Left ventricle myocardium superior (tissue), 1 donor: ENCODE results near the gene MDM1. TPM values are rescaled to one million over a fixed set of nuclear protein-coding genes. Genes with fewer than 3 reads are reported as not detected.

Source experiments
- ATAC-seq: fragments of 200-7000 bp; cut with Tn5 transposase; one replicate; pipeline ENCODE4 v1.9.1; 2020; ENCODE audit warnings: mild to moderate bottlenecking, moderate library complexity
- DNase-seq: peaks from one replicate; pipeline ENCODE4 v3.0.0-alpha.2; 2020
- intact Hi-C: fragments of 100-400 bp; cut with micrococcal nuclease; formaldehyde crosslinking; loops from one replicate; pipeline ENCODE4 v1.11.0; 2022
- total RNA-seq: library from RNA; stranded (reverse); fragmentation: NEBNext Ultra II Directional; extraction: Animal tissue kit (Norgen Biotek cat#: 25700); gene quantifications from one replicate; pipeline ENCODE4 v1.2.1, GENCODE V29; 2021
- donor health status: DM: no; HTN: yes; CAD: no; lungs with severe emphysema.

Gene MDM1
- total RNA-seq, 1 donor from 2014 or later: 6.2 TPM

DNA sequence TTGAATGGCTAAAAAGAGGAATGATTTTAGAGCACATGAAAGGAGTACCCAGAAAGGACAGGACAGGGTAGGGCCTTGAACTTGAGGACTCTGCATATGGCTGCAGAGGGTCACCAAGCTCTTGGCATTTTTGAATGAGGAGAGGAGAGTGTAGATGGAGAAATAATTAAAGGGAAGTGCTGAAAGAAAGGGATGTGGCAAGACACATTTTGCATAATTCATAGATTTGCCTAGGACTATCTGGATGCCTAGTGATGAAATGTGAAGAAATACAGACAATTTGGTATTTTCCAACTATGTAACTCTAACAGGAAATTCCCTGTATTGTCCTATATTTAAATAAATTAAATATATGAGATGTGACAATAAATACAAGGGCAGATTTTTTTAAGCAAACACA is 27.5 kb upstream of the MDM1 start:
- ATAC-seq: no peak
- no peak for DNase-seq
- intact Hi-C loops: loop anchor here (10.0 kb wide), 1 partner anchor 325 kb away; the partner anchor contains the start of gene NUP107

DNA sequence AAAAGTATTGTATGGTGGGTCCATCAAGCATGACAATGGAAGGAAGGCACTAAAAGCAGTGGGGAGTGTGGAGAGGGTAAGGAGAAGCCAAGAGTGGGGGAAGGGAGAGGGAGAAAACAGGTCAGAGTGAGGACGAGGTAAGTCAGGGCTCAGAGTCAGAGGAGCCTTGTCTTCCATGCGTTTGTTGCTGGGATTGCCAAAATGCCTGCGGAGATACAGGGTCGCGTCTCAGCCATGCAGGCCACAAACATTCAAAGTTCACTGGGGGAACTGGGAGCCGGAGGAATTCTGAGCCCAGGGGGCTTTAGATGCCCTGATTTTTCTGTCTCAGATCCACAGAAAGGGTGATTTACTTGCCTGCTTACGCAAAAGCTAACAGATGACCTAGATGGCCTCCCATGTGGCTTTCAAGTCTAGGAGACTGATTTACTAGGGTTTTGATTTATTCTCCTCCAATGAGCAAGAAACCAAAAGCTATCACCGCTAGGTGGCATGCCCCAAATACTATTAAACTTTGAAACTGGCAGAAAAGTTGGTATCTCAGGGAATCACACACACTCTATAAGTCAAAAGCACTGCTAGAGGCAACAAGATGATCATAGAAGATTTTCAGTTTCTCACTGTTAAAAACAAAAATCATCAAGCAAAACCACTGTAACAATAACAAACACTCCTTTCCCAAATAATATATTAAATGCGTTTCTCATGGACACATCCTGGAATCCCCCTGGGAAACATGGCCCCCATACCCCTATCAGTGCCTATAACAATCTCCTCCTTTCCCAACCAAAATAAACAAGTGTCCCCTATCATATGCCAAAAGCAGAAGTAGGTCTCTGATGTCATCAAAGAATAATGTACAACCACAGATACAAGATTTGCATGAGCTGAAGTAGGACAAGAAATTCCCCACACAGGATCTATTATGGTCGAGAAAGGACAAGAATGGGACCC is 26.6 kb upstream of the MDM1 start:
- ATAC-seq (peak; percentile 86), DNase-seq (no peak)

DNA sequence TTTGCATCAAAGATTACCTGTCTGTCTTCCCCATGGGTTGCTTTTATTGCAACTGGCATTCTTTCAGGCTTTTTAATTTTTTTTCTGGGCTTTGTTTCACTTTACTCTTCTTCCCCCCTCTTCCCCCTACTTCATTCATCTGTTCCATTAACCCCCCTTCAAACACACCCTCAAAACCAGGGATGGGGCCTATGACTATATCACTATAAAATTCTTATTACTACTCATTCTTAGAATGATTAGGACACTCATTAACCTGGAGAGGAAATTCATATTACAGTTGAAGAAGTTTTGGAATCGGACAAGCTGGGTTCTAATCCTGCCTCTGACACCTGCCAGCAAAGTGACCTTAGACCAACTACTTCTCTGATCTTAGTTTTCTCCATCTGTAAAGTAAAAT is 24.8 kb upstream of the MDM1 start:
- DNase-seq (no peak), ATAC-seq (no peak)
- intact Hi-C loops: no loop called here

More for the DNA sequence above, 26.6 kb upstream of the MDM1 start:
- intact Hi-C loops: no loop called here

DNA sequence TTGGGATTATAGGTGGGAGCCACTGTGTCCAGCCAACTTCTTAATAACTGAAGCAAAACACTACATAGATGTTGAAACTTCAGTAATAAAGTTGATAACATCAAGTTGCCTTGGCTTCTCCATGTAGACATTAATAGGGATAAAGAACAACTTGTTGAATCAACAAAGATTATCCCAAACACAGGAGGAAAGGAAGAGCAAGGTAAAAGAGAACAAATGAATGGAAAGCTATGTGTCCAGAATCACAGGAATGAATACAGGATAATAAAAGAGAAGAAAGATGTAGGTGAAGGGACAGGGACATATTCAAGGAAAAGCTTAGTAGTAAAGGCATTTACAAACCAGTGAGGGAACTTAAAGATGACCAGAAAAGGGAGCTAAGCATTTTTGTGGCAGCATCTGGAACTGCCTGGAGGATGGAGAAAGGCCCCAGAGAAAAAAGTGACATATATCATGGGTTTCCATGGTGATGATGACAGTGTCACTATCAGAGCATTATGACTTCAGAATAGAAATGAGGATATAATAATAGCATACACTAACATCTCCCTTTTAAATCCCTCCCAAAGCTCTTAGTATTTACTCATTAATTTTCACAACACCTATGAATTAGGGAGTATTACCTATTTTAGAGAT is 24.0 kb upstream of the MDM1 start:
- ATAC-seq: no peak
- intact Hi-C loops: no loop called here

DNA sequence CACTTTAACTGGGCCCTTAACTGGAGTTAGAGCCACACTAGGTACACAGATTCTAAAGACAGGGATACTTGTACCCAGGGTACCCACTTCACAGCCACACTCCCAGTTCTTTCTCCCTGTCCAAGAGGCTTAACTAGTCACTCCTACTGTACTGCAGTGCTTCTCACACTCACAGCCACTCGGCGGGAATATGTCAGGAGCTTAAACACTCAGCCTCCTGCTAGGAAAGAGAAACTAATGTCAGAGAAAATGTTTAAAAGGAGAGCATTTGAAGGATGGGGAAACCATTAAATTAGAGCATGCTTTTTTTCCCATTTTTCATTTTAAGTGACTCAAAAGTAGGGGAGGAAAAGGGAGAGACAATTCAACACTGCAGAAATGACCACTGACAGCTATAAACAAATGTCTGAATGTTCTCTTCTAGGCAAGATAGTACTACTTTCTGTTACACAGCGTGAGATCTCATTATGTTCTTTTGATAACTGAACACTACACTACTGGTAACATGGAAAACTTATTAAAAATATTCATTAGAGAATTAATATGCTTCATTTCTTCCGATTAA is 22.9 kb upstream of the MDM1 start:
- ATAC-seq (no peak), DNase-seq (no peak)
- intact Hi-C loops: no loop called here

More for the DNA sequence above, 24.0 kb upstream of the MDM1 start:
- no peak for DNase-seq

DNA sequence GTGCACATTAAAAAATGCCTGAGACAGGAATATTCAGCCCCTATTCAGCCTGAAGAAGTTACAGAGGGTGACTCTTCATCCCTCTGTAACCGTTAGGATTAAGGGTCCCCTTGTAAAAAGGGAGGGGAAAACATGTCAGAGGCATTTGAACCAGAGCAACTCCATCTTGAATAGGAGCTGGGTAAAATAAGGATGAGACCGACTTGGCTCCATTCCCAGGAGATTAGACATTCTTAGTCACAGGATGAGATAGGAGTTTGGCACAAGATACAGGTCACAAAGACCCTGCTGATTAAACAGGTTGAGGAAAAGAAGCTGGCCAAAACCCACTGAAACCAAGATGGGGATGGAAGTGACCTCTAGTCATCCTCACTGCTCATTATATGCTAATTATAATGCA is 19.9 kb upstream of the MDM1 start:
- DNase-seq (no peak), ATAC-seq (no peak)
- intact Hi-C loops: no loop called here

DNA sequence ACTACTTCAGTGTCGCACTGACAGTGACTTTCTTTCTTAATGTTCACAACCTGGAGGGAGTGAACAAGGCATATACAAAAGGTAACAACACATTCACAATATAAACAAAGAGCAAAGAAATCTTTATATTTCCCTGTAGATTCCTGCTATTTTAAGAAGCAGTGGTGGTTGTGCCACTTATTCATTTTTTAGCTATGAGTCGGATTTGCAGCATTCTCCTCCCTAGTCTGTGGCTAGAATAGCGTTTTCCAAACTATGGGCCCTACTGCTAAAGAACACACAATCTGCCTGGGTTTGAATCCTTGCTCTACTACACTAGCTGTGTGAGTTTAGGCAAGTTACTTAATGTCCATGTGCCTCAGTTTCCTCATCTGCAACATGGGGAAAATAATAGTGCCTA is 18.6 kb upstream of the MDM1 start:
- no peak for DNase-seq
- intact Hi-C loops: no loop called here
- no peak for ATAC-seq

DNA sequence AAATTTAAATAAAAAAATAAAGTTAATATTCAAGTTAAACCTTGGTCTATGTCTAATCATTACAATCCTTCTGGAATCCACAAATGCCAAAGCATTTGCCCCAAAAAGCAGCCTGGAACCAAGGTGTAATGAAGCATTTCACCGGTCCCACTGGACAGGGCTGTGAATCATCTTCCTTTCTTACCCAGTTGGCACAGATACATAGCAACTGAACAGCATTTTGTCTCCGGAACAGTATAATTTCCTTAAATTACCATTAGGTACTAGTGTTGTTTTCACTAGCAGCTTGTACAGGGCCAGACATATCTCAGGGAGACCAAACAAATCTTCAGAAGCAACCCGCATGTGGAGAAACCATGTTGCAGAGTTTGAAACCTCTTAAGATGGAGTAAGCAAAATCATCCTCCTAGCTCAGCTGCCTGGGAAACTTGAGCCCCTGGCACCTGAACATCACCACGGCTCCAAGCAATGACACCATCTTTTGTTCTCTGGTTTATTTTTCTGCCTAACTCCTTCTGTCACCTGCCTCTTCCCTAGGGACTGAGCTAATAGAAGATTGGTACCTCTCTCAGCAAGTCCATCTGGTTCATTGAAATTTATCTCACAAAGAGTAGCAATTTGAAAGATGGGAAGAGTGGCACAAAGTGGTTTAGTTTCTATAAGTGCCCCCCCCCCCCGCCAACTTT is 17.9 kb upstream of the MDM1 start:
- intact Hi-C loops: no loop called here
- ATAC-seq (no peak), DNase-seq (no peak)

DNA sequence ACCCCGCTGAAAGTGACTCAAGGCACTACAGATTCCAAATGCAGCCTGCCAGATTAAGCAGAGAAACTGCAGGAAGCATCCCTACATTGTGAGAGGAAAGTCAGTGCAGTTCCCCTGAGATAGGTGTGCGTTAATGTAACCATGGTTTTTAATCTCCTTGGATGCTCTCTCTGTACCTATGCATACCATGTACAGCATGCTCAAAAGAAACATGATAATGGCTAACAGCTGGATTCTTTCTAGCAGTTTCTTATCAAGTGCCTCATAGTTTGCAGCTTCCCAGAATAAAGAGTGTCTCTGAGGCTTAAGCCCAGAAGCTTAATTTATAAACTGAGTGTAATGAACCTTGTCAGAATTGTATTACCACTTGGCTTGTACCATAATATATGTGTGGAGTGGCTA is 17.1 kb upstream of the MDM1 start:
- intact Hi-C loops: no loop called here
- no peak for ATAC-seq

DNA sequence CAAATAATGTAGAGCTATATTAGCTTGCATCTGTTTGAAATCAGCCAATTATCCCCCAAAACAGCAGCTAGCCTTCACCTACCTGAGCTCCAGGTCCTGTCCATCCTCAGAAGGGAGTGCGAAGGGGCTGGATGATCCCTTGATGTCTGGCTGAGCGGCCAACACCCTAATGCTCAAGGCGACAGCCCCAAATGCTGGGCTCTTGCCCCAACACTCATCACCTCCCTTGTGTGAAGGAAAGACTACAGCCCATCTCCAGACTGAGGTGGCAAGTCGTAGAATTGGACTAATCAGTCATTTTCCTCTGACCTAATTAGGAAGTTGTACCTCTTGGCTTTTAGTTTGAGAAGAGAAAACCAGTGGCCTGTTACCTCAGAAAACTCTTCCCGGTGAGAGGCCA is 16.3 kb upstream of the MDM1 start:
- no peak for ATAC-seq
- intact Hi-C loops: no loop called here

More for the DNA sequence above, 17.1 kb upstream of the MDM1 start:
- no peak for DNase-seq

DNA sequence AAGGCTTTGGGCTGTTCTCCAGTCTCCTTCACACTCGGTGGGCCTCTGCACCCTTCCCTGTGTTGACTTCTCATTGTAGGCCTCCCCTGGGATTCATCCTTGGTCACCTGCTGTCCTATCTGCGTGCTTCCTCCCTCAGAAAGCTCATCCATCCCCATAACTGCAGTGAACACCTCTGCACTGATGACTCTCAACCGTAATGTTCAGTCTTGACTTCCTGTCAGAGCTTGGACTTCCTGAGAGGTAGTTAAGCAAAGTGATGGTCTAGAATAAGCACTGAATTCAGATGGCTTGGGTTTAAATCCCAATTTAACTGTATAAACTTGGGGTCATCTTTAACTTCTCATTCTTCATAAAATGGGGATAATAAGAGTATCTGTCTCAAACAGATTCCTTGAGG is 13.6 kb upstream of the MDM1 start:
- ATAC-seq: no peak
- no peak for DNase-seq
- intact Hi-C loops: no loop called here

More for the DNA sequence above, 16.3 kb upstream of the MDM1 start:
- DNase-seq: no peak

DNA sequence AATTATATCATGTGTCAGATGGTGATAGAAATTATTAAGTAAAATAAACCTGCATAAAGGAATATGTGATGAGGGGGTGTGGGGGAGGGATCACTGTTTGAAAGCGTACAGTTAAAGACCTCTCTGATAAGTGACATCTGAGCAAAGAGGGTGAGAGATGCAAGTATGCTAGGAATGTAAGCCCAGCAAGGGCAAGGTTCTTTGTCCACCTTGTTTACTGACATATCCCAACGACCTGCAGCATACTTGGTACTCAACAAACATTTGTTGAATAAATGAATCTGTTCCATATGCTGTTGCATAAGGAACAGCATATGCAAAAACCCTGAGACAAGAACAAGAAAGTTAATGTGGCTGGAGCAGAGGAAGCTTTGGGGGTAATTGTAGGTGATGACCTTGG is 12.0 kb upstream of the MDM1 start:
- intact Hi-C loops: no loop called here
- ATAC-seq (no peak), DNase-seq (no peak)

DNA sequence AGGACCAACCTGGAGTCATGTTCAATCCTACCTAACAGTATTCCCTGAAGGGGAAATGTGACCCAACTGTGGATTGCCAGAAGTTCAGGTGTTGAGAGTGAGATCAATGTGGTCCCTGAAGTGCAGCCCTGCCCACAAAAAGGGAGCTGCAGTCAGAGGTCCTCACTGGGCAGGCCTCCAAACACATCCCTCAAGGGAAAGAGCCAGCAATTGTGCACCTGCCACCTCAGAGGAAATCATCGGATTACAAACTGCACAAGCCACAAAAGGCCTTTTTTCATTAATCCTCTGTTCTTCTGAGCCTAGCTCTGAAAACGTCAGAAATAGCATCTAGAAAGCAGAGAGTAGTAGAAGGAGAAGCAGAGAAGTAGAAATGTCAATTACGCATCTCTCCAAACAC is 10.8 kb upstream of the MDM1 start:
- DNase-seq (no peak), ATAC-seq (no peak)
- intact Hi-C loops: no loop called here

DNA sequence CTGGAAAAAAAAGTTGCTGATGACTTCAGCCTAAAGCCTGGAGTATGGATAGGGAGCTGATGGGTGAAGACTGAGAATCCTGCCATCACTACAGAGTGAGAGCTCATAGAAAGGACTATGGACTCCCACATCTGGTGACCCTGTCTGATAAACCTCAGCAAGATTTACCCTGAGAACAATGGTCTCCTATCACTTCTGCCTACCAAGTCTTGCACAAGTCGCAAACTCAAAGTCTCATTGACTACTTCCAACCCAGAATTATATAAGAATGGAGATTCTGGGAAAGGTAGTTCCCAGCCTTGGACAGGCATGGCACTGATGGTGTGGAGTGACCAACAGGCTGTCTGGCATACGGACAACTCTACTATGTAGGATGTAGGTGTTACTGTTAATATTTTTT is 9.7 kb upstream of the MDM1 start:
- intact Hi-C loops: no loop called here
- ATAC-seq (no peak), DNase-seq (no peak)

DNA sequence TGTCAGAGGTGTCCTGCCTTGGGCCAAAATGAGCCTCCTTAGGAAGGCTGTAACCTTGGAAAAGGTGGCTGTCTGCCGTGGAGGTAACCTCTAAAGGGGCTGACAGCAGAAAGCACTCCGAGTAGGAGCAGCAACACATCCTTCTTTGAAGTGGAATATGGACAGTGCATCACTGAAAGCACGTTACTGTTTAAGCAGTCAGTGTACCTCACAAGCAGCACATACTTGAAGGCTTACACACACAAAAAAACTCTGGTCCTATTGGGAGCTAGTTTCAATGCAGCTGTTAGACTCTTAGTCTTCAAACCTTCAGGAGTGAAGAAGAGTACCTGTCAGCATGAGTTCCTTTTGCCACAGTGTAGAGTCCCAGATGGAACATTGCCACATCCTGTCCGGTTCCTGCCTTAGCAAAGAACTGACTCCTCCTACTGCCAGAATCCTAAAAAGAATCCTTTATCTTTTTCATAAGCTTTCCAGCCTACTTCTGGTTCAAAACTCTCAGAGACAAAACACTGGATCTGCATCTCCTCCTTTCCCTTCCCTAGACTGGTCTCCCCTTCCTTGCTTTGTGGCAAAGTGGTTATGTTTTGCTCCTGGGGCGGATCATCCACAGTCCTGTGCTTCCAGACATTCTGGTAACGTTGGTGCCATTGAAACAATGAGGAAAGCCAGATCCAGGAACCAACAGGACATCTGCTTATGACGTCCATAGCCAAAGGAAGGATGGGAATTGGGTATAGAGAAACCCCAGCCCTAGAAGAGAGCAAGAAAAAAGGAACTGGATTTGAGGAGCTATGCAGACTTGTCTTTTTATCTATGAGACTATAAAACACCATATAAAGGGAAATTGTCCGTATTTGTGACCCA is 8.5 kb upstream of the MDM1 start:
- intact Hi-C loops: no loop called here
- DNase-seq (no peak), ATAC-seq (no peak)

DNA sequence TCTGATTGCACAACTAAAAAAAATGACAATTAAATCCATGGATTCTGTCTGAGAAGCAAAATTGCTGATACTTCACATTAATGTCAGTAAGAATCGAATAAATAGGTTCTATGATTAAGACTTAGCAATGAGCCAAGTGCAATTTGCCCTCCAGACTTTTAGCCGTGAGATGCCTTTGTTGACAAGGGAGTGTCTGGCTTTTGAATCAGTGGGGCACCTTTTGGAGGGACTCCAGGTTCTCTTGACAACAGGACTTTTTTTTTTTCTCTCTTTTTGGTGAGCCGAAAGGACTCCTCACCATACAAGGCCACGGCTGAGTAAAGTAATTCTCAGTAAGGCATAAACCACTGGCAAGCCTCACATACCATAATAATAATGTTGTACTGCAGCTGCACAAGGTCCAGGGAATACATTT is 4.7 kb upstream of the MDM1 start:
- DNase-seq (no peak), ATAC-seq (no peak)
- intact Hi-C loops: no loop called here

DNA sequence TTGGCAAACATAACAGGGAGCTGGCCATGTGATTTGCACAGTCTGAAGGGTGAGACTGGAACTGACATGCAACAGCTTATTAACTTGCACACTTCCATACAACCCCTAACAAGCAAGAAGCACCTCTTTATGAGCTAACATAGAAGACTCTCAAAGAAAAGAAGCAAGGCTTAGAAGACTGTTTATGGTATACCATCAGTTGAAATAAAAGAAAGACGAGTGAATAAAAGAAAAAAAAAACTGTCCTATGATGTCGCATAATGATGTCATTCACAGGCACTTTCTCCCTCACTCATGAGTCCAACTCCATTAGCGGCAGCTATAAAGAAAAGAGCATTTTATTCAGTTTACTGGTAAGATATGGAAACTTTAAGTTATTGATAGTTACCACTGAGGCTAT is 3.3 kb upstream of the MDM1 start:
- intact Hi-C loops: no loop called here
- no peak for DNase-seq
- no peak for ATAC-seq

DNA sequence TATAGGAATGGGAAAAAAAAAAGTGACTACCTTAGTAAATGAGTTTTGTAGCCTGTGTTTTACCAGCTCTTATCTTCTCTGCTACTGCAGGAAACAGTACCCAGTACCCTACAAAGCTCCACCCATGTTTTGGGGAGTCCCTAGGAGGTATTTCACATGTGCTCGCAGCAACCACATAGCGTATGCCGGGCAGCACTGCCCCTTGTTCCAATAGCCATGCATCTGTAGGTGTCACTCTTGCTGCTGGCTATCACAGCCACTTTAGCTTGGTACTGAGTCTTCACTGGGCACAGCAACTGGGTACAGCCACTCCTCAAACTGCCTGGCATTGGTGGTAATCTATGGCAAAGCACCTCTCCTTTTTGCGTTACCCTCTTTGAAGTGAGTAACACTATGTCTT is 2.0 kb upstream of the MDM1 start:
- ATAC-seq: no peak
- peak; percentile 30 for DNase-seq
- intact Hi-C loops: no loop called here
